HEK293 (cell line): ENCODE data around the gene CRAT.

Source experiments
- CTCF ChIP-seq: fragments of 450-650 bp; formaldehyde crosslinking; IDR thresholded peaks from 2 replicates; pipeline ENCODE4 v1.5.1; 2016; ENCODE audit warnings: missing biosample characterization, missing genetic modification characterization
- HOXA7 ChIP-seq: sonication (generic); formaldehyde crosslinking; IDR thresholded peaks from 2 replicates; pipeline ENCODE4 v1.8.1; 2022; ENCODE audit warnings: missing genetic modification reagents, borderline replicate concordance
- PRDM10 ChIP-seq: fragments of 450-650 bp; formaldehyde crosslinking; IDR thresholded peaks from 2 replicates; pipeline ENCODE4 v1.5.1; 2016; ENCODE audit warnings: missing biosample characterization, missing genetic modification characterization
- ZBTB1 ChIP-seq: fragments of 450-650 bp; formaldehyde crosslinking; IDR thresholded peaks from 2 replicates; pipeline ENCODE4 v1.5.1; 2016; ENCODE audit warnings: missing biosample characterization, missing genetic modification characterization
- ZNF112 ChIP-seq: fragments of 450-650 bp; formaldehyde crosslinking; IDR thresholded peaks from 2 replicates; pipeline ENCODE4 v1.5.0; 2017; ENCODE audit warnings: missing biosample characterization, missing genetic modification characterization
- ZNF169 ChIP-seq: fragments of 450-650 bp; formaldehyde crosslinking; IDR thresholded peaks from 2 replicates; pipeline ENCODE4 v1.5.1; 2016; ENCODE audit warnings: missing biosample characterization, missing genetic modification characterization
- ZNF184 ChIP-seq: fragments of 450-650 bp; IDR thresholded peaks from 2 replicates; pipeline ENCODE4 v1.5.1; 2018; ENCODE audit warnings: missing biosample characterization, mild to moderate bottlenecking, missing genetic modification characterization
- ZNF23 ChIP-seq: fragments of 450-650 bp; formaldehyde crosslinking; IDR thresholded peaks from 2 replicates; pipeline ENCODE4 v1.5.1; 2016; ENCODE audit warnings: missing biosample characterization, missing genetic modification characterization, borderline replicate concordance
- ZNF292 ChIP-seq: fragments of 450-650 bp; formaldehyde crosslinking; IDR thresholded peaks from 2 replicates; pipeline ENCODE4 v1.5.1; 2016; ENCODE audit warnings: low read depth, missing biosample characterization, missing genetic modification characterization, borderline replicate concordance
- ZNF768 ChIP-seq: fragments of 450-650 bp; formaldehyde crosslinking; IDR thresholded peaks from 2 replicates; pipeline ENCODE4 v1.5.1; 2018; ENCODE audit warnings: missing biosample characterization, mild to moderate bottlenecking, missing genetic modification characterization
- ZNF792 ChIP-seq: fragments of 450-650 bp; formaldehyde crosslinking; IDR thresholded peaks from 2 replicates; pipeline ENCODE4 v1.5.1; 2016; ENCODE audit warnings: missing biosample characterization, missing genetic modification characterization
- ZNF830 ChIP-seq: fragments of 450-650 bp; IDR thresholded peaks from 2 replicates; pipeline ENCODE4 v1.5.0; 2018; ENCODE audit warnings: missing biosample characterization, missing genetic modification characterization, low read depth, mild to moderate bottlenecking, moderate library complexity
- ZSCAN18 ChIP-seq: fragments of 450-650 bp; formaldehyde crosslinking; IDR thresholded peaks from 2 replicates; pipeline ENCODE4 v1.5.1; 2016; ENCODE audit warnings: missing biosample characterization, missing genetic modification characterization

- TF ChIP-seq ZNF292 (tag by site-specific recombination) (no peak), ZNF830 (tag by site-specific recombination) (no peak), HOXA7 (no peak), ZBTB1 (tag by site-specific recombination) (no peak), ZSCAN18 (tag by site-specific recombination) (no peak), ZNF169 (tag by site-specific recombination) (no peak), ZNF768 (tag by site-specific recombination) (no peak), CTCF (no peak), ZNF184 (tag by site-specific recombination) (no peak), ZNF23 (tag by site-specific recombination) (no peak), ZNF792 (tag by site-specific recombination) (no peak), PRDM10 (tag by site-specific recombination) (no peak), ZNF112 (tag by site-specific recombination) (no peak)
These were observed 10.9 kb upstream of the CRAT start for GRCh38 chr9:129121483-129121882.
